Measurements from ENCODE around the gene ELOVL4. TPM values are rescaled to one million over a fixed set of nuclear protein-coding genes. Genes with fewer than 3 reads are reported as not detected.

Gene ELOVL4
- total RNA-seq, 1 experiment from 2014 or later = 34.2 TPM

DNA sequence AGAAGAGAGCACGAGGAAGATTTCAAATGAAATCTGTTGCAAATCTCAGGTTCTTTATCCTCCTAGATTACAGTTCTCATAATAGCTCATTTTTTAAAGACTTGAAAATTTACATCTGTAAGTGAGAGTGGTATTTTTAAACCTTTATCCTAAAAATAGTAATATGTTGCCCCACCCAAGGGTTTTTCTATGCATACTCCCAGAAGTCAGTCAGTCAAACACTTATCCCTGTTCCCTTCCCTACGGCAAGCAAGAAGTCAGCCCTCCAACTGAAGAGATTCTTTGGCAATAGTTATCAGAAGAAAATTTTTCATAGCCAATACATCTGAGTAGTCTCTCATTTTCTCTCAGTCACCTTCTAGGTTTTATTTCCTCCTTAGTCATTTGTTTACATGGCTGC is 24.1 kb downstream of the ELOVL4 start:
- no peak for DNase-seq (ENCODE audit: low spot score)
- in situ Hi-C loops (cut with HindIII; ENCODE audit: low sequenced_read_pairs) = no loop called here

DNA sequence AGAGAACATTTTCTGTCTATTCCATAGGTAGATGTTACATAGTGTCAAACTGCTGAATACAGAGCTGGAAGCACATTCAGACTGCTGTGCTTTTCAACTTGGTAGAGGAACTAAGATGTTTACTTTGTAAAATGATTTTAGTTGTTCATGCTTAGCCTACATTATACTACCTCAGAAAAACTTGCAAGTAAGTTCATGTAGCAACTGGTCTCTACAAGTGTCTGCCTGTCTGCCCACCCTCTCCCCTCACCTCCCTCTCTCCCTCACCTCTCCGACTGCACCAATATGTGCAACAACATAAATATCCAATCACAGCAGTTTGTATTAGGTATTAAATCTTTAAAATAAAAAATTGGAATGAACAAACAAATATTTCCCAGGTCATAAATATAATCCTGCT is 25.3 kb downstream of the ELOVL4 start:
- in situ Hi-C loops (cut with HindIII; ENCODE audit: low sequenced_read_pairs) = no loop called here
- DNase-seq (ENCODE audit: low spot score) = no peak

DNA sequence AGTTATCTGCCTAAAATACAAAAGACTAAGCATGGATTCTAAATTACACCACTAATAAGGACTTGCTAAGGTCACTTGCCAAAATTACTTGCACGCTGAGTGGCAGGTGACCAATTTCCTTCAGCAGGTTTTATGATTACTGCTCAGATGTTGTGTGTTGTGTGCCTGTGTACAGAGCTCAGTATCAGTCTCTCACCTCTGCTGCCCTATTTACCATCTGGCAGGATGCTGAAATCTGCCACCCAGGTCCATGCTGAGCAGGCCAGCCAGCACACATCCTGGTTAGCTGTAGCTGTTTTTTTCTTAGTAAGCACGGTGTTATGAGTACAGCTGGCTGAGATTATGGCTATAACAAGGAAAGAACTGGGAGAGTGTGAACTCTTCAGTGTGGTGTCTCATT is 34.0 kb downstream of the ELOVL4 start:
- in situ Hi-C loops (cut with HindIII; ENCODE audit: low sequenced_read_pairs) = no loop called here
- peak; percentile 55 for DNase-seq (ENCODE audit: low spot score)

DNA sequence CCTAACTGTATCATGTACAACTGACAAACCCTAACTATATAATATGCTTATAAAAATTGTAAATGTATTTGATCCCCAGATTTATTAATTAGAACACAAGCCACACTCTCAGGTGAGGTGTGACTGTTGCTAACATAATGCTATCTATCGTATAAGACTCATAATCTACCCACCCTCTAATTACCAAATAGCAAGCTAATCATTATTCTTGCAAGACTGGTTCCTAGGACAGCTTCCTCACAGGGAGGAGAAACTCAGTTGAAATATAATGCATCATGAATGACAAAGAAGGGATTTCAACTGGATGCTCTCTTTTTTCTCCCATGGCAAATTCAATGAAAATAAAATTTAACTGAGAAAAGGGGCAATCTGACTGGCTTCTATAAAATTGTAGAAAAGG is 35.4 kb downstream of the ELOVL4 start:
- no peak for DNase-seq (ENCODE audit: low spot score)
- in situ Hi-C loops (cut with HindIII; ENCODE audit: low sequenced_read_pairs) = no loop called here

DNA sequence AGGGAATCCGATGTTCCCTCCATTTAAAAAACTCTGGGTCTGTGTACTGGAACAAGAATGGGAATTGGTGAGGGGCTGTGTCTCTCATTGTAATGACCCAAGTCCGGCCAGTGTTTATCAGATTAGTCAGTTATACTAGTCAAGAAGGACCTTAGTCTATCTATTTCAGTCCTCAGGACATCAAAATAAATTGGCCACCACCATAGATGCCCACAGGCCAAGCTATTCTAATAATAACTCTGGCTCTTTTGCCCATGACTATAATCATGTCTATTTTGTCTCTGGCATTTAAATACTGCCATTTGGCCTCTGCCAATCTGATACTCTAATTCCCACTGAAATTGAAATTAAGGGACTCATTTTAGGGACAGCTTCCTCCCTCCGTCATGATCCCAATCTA is 37.8 kb downstream of the ELOVL4 start:
- in situ Hi-C loops (cut with HindIII; ENCODE audit: low sequenced_read_pairs) = no loop called here
- DNase-seq (ENCODE audit: low spot score) = no peak

DNA sequence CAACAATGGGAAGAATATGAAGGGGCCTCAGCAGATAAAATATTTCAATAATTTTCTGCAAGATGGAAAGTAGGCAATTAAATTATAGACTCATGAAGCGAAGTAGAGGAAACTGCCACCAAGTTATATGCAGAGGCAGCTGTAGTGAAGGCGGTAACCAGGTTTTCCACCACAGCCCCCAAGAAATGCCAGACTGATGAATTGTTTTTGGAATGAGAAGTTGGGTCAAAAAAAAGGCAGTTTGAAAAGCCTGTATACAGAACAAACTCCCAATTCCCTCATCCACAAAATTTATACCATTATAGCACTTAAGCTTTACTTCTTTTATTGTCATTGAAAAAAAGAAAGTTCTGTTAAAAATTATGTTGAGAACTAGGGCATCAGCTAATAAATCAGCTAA is 45.3 kb downstream of the ELOVL4 start:
- in situ Hi-C loops (cut with HindIII; ENCODE audit: low sequenced_read_pairs) = no loop called here
- no peak for DNase-seq (ENCODE audit: low spot score)

DNA sequence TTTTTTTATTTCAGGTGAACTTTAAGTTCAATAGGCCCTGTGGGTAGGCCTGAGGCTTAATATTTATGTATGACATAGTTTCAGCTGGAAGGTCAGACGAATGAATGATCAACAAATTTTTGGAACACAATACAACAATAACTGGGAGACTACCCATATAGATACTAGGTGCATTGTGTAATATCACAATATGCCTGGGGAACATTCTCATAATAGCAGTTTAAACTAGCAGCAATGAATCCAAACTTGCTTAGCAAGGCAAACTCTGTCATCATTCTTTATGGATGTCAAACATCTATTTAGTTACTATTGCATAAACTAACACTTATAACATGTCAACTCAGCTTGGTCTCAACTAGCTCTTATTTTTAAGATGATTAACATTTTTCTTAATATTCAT is 49.3 kb downstream of the ELOVL4 start:
- no peak for DNase-seq (ENCODE audit: low spot score)
- in situ Hi-C loops (cut with HindIII; ENCODE audit: low sequenced_read_pairs) = no loop called here

DNA sequence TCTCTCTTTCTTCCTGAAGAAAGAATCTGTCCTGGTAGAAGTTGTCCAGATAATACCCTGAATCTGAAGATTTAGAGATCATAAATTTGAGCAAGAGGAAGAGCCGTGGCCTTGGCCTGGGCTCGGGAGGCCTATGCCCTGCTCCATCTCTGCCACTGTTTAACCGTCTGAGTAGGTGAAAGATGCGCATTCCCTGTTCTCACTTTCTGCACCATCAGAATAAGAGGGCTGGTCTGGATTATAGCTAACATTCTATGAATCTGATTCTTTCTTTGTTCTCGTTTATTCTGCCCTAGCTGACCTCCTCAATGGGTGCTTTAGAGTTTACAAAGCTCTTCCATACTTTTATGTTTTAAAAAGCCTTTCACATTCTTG is 51.3 kb downstream of the ELOVL4 start:
- in situ Hi-C loops (cut with HindIII; ENCODE audit: low sequenced_read_pairs) = no loop called here
- no peak for DNase-seq (ENCODE audit: low spot score)

DNA sequence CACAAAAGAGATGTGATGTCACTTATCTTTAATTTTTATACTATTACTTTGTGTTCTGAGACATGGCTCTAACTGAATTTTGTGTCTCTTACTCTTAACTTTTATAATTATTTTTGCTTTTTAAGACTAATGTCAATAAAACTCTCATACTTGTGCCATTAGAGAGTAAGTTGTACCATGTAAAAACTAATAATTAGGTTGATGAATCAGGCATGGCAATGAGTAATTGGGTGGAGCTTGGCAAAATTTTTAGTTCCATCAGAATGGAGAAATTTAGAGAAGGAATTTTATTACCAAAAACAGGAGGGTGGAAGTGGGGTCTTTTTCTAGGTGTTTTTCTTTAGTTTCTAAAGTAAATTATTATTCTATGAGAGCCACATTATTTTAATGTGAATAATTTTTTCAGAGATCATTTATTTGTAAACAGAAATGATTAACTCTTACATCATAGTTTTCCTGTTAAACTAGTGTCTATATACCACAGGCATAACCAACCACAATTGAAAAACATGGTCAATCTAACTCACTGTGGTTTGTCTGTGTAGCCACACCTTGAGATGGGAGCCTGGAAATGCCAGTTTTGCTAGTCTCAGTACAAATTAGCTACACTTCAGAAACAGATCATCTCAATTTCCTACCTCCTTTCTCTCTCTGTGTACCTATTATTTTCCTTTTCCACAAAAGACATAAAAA is 51.8 kb downstream of the ELOVL4 start:
- DNase-seq (ENCODE audit: low spot score) = no peak
- in situ Hi-C loops (cut with HindIII; ENCODE audit: low sequenced_read_pairs) = no loop called here

DNA sequence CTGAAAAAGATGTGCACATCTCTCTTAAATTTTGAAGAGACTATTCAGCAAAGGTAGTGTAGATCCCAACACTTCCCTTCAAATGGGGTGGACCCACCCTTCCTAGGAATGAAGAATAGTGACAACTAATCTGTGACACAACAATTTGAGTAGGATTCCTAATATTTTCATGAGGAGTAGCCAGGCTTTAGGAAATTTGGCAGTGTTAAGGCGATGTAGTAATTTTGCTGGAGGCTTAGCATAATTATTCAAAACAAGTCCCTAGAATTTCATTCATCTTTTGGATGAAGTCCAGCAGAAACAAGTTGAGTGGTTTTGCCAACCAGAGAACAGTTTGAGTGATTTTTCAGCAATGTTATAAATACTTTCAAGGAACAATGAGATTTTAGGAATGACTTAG is 52.4 kb downstream of the ELOVL4 start:
- in situ Hi-C loops (cut with HindIII; ENCODE audit: low sequenced_read_pairs) = no loop called here
- no peak for DNase-seq (ENCODE audit: low spot score)

DNA sequence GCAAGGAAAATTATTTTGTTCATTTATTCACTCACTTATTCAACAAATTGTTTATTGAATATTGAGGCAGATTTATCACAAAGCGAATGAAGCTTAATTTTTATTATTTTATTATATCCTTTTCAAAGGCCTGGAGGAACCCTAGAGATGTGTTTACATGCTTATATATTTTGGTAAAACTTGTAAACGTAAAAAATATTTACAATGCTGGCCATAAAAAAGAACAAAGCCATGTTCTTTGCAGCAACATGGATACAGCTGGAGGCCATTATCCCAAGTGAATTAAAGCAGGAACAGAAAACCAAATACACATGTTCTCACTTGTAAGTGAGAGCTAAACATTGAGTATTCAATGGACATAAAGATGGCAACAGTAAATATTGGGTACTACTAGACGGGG is 58.8 kb downstream of the ELOVL4 start:
- DNase-seq (ENCODE audit: low spot score) = no peak
- in situ Hi-C loops (cut with HindIII; ENCODE audit: low sequenced_read_pairs) = no loop called here

DNA sequence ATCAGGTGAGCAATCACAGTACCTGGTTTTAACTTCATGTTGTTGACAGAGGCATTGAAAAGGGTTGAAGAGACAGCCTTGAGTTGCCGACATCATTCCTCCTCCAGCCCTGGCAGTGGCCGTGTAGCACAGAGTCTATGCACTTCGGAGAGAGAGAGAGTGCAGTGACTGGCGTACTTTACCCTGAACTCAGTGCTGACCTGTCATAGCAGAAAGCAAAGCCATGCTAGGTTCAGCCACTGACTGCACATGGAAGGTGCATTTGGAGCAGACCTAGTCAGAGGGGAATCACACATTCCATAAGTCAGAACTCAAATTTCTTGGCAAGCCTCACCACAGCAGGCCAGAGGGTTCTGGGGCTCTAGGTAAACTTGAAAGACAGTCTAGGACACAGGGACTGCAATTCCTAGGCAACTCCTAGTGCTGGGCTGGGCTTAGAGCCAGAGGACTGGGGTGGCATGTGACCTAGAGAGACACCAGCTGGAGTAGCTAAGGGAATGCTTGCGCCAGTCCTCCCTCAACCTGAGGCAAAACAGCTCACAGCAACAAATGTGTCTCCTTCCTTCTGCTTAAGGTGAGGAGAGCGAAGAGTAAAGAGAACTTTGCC is 69.1 kb downstream of the ELOVL4 start:
- peak; percentile 88 for DNase-seq (ENCODE audit: low spot score)
- in situ Hi-C loops (cut with HindIII; ENCODE audit: low sequenced_read_pairs) = no loop called here

DNA sequence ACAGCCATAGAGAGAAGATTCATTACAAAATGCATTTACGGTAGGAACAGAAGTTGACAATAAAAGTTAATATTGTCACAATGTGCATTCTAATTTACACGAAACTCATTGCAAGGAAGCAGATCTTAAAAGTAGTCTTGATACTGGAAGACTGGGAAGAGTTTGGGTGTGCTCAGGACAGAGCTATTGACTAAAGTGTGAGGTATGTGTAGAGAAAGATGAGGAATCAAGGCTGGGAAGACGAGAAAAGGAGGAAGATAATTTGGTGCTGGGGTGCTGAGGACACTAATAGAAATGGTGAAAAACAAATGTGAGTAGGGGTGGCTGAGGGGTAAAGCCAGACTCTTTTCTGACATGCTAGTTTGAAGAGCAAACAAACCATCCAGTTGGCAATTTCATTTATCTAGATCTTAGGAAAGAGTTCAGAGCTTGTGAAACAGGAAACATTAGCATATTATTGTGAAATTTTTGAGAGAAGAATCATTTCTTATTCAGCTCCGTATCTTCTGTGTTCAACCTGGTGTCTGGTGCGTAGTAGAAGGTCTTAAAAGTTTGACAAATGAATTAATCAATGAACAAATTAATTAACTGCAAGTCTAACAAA is 72.7 kb downstream of the ELOVL4 start:
- DNase-seq (ENCODE audit: low spot score) = no peak
- in situ Hi-C loops (cut with HindIII; ENCODE audit: low sequenced_read_pairs) = no loop called here

DNA sequence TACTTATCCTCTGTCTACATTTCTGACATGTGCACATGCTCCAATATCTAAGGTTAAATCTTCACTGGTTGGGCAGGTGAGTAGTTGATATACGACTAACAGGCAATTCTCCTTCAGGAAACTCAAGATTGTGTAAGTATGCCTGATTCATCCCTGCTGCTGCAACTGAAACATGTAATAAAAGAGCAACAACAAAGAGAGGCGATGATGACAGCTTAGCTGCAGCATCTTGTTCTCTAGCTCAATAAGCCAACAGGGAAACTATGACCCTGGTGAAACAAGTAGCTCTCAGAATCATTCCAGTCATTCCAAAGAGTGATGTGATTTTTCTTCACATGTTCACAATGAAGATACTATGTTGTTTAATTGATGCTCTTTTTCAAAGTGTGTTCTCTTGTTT is 74.4 kb downstream of the ELOVL4 start:
- DNase-seq (ENCODE audit: low spot score) = no peak
- in situ Hi-C loops (cut with HindIII; ENCODE audit: low sequenced_read_pairs) = no loop called here

DNA sequence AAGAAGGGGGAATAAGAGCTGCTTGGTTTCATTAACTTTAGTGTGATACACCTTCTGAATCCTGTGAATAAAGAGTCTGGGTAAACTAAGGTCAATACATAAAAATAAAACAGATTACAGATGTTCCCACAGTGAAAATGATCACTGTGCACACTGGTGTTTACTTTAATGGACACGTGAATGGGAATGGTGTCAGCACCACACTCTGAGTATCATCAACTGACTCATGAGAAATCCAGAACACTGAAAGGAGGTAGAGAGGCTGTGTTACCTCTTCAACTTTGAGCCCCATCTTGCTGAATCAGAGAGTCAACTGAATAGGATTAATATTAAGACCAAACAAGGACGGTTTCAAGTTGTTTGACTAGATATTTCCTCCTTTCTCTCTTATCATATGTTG is 75.0 kb downstream of the ELOVL4 start:
- in situ Hi-C loops (cut with HindIII; ENCODE audit: low sequenced_read_pairs) = no loop called here
- no peak for DNase-seq (ENCODE audit: low spot score)

DNA sequence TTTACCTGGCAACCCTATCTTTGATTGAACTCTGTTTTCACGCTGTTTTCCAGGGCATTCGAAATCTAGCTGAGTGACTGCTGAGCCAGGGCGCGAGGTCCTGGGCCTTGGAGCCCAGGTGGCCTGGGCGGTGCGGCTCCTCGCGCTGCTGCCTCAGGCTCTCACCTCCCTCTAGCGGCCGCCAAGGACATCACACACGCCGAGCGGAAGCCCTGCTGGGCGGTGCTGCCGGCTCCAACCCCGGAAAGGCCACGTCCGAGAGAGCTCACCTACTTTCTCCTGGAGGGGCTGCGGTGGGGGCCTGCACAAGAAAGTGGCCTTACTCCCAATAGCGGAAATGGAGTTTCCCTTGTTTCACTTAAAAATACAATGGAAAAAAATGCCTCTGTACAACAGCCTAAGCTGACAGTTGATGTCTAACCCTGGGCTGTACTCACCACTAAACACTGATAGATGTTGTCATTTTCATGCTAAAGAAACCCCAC is 77.7 kb downstream of the ELOVL4 start:
- in situ Hi-C loops (cut with HindIII; ENCODE audit: low sequenced_read_pairs) = no loop called here
- peak; percentile 84 for DNase-seq (ENCODE audit: low spot score)

DNA sequence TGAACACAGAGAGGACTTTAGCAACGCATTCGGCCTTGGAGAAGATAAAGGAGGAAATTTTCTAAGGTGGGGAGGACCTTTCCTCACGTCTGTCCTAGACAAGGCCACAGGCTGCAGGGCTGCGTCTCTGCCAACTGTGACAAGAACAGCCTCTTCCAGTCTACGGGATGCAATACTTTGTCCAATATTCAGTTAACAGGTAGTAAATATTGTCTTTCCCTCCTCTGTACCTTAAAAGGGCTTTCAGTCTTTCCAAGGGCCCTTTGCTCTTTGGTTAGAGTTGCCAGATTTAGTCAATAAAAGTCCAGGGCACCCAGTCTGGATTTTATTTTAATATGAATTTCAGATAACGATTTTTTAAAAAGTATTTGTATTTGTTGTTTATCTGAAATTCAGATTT is 78.2 kb downstream of the ELOVL4 start:
- DNase-seq (ENCODE audit: low spot score) = peak; percentile 28
- in situ Hi-C loops (cut with HindIII; ENCODE audit: low sequenced_read_pairs) = no loop called here

DNA sequence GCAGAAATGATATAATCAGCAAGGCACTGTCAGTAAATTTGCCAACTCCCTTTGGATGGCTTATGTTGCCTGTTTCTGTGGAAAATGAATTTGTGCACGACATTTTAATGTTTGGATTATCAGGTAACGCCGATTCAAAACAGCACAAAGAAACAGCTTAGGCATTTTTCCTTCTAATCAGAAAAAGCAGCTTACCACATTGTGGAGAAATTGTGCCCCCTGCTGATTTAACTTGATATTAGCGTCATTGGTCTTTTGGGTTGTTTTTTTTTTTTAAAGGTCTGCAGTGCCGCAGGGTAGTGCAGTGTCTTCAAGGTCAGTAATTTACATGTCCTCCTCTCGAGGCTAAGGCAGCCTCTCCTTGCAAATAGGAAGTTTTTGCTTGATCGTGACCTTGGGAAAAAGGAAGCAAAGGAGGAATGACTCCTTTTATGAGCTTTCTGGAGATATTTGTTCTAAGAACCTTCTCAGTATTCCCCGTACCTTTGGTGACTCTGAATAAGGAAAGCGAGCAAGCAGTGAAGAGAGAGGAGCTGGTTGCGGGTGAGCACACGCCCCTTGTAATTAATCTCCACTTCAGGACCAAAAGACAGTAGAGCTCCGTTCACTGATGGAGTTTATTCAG is 79.1 kb downstream of the ELOVL4 start:
- peak; percentile 85 for DNase-seq (ENCODE audit: low spot score)
- in situ Hi-C loops (cut with HindIII; ENCODE audit: low sequenced_read_pairs) = no loop called here

Measured in G401 (cell line).